H9 (cell line): Measurements from ENCODE around the gene PIAS3. TPM values are rescaled to one million over a fixed set of nuclear protein-coding genes. Genes with fewer than 3 reads are reported as not detected.

Experiments used
- DNase-seq: peaks from one replicate; pipeline ENCODE4 v3.0.0-alpha.2; 2017
- H2AFZ ChIP-seq: one replicate; pipeline ENCODE4 v1.6.1; 2013; ENCODE audit warnings: mild to moderate bottlenecking, low read length, control low read depth, moderate library complexity
- H2AK5ac ChIP-seq: 2 replicates; pipeline ENCODE4 v1.6.1; 2013; ENCODE audit warnings: low read length, control low read depth, mixed read lengths; ENCODE audit not compliant: insufficient read length
- H2BK120ac ChIP-seq: one replicate; pipeline ENCODE4 v1.6.1; 2013; ENCODE audit warnings: low read depth, mild to moderate bottlenecking, low read length, control low read depth, inconsistent platforms; ENCODE audit not compliant: poor library complexity, severe bottlenecking
- H2BK12ac ChIP-seq: 2 replicates; pipeline ENCODE4 v1.6.1; 2013; ENCODE audit warnings: low read length, control low read depth, mixed read lengths, low read depth; ENCODE audit not compliant: insufficient read length
- H2BK15ac ChIP-seq: 2 replicates; pipeline ENCODE4 v1.6.1; 2013; ENCODE audit warnings: low read depth, low read length, control low read depth
- H2BK20ac ChIP-seq: one replicate; pipeline ENCODE4 v1.6.1; 2013; ENCODE audit warnings: low read depth, mild to moderate bottlenecking, low read length, control low read depth, inconsistent platforms; ENCODE audit not compliant: poor library complexity, severe bottlenecking
- H2BK5ac ChIP-seq: 2 replicates; pipeline ENCODE4 v1.6.1; 2013; ENCODE audit warnings: low read length, control low read depth, mixed read lengths; ENCODE audit not compliant: insufficient read length
- H3K14ac ChIP-seq: 2 replicates; pipeline ENCODE4 v1.6.1; 2013; ENCODE audit warnings: low read length, control low read depth; ENCODE audit not compliant: insufficient read depth
- H3K18ac ChIP-seq: 2 replicates; pipeline ENCODE4 v1.6.1; 2013; ENCODE audit warnings: low read depth, mild to moderate bottlenecking, mixed read lengths, low read length, control low read depth; ENCODE audit not compliant: insufficient read length
- H3K23ac ChIP-seq: 2 replicates; pipeline ENCODE4 v1.6.1; 2013; ENCODE audit warnings: low read length, control low read depth, mixed read lengths, low read depth; ENCODE audit not compliant: insufficient read length
- H3K23me2 ChIP-seq: 2 replicates; pipeline ENCODE4 v1.6.1; 2013; ENCODE audit warnings: low read depth, mild to moderate bottlenecking, mixed read lengths, low read length, control low read depth; ENCODE audit not compliant: insufficient read length, poor library complexity, severe bottlenecking
- H3K27ac ChIP-seq: 2 replicates; pipeline ENCODE4 v1.5.1; 2013; ENCODE audit warnings: low read length, control low read depth, mixed read lengths, low read depth; ENCODE audit not compliant: insufficient read length
- H3K27me3 ChIP-seq: 2 replicates; pipeline ENCODE4 v1.6.1; 2013; ENCODE audit warnings: low read length, control low read depth, inconsistent platforms; ENCODE audit not compliant: insufficient read depth
- H3K4ac ChIP-seq: 2 replicates; pipeline ENCODE4 v1.6.1; 2013; ENCODE audit warnings: low read depth, mild to moderate bottlenecking, control low read depth, inconsistent platforms, low read length, moderate library complexity
- H3K4me1 ChIP-seq: 2 replicates; pipeline ENCODE4 v1.6.1; 2013; ENCODE audit warnings: low read length, control low read depth, inconsistent platforms; ENCODE audit not compliant: insufficient read depth
- H3K4me2 ChIP-seq: 2 replicates; pipeline ENCODE4 v1.6.1; 2013; ENCODE audit warnings: low read length, control low read depth, mixed read lengths; ENCODE audit not compliant: insufficient read length, insufficient read depth
- H3K56ac ChIP-seq: 2 replicates; pipeline ENCODE4 v1.6.1; 2013; ENCODE audit warnings: low read depth, mild to moderate bottlenecking, mixed read lengths, low read length, control low read depth; ENCODE audit not compliant: insufficient read length
- H3K79me1 ChIP-seq: 2 replicates; pipeline ENCODE4 v1.6.1; 2013; ENCODE audit warnings: low read depth, mild to moderate bottlenecking, moderate library complexity, low read length, control low read depth, inconsistent platforms; ENCODE audit not compliant: insufficient read depth, poor library complexity, severe bottlenecking
- H3K79me2 ChIP-seq: 2 replicates; pipeline ENCODE4 v1.6.1; 2013; ENCODE audit warnings: low read length, control low read depth, inconsistent platforms; ENCODE audit not compliant: insufficient read depth
- H3K9ac ChIP-seq: 2 replicates; pipeline ENCODE4 v1.6.1; 2013; ENCODE audit warnings: low read length, control low read depth, mixed read lengths; ENCODE audit not compliant: insufficient read length; ENCODE audit errors: extremely low read depth
- H3K9me3 ChIP-seq: one replicate; pipeline ENCODE4 v1.6.1; 2013; ENCODE audit warnings: low read depth, low read length, inconsistent platforms; ENCODE audit not compliant: control insufficient read depth
- H3T11ph ChIP-seq: one replicate; pipeline ENCODE4 v1.6.1; 2013; ENCODE audit warnings: mild to moderate bottlenecking, low read length, control low read depth, inconsistent platforms
- H4K20me1 ChIP-seq: one replicate; pipeline ENCODE4 v1.6.1; 2013; ENCODE audit not compliant: control insufficient read depth, insufficient read length, insufficient read depth
- H4K5ac ChIP-seq: 2 replicates; pipeline ENCODE4 v1.6.1; 2013; ENCODE audit warnings: low read depth, mild to moderate bottlenecking, mixed read lengths, low read length, control low read depth; ENCODE audit not compliant: insufficient read length
- H4K8ac ChIP-seq: replicated peaks from 2 replicates; pipeline ENCODE4 v1.6.1; 2013; ENCODE audit warnings: low read length, control low read depth, mixed read lengths, low read depth; ENCODE audit not compliant: insufficient read length
- H4K91ac ChIP-seq: 2 replicates; pipeline ENCODE4 v1.6.1; 2013; ENCODE audit warnings: low read depth, mild to moderate bottlenecking, moderate library complexity, mixed read lengths, low read length, control low read depth; ENCODE audit not compliant: insufficient read length
- H3K27ac Mint-ChIP-seq, 3 experiments: 2 replicates in 2 of 3; 3 replicates in 1 of 3; pipeline ENCODE4 v1.8.0; 2020 to 2021; ENCODE audit warnings: mixed read lengths in 3 of 3, mild to moderate bottlenecking in 1 of 3, moderate library complexity in 1 of 3
- H3K27me3 Mint-ChIP-seq: 2 replicates; pipeline ENCODE4 v1.8.0; 2021; ENCODE audit warnings: low read depth, mild to moderate bottlenecking, moderate library complexity, mixed read lengths
- H3K36me3 Mint-ChIP-seq, 3 experiments: 2 replicates in 2 of 3; 3 replicates in 1 of 3; pipeline ENCODE4 v1.8.0; 2020 to 2021; ENCODE audit warnings: low read depth in 3 of 3, mixed read lengths in 3 of 3; ENCODE audit not compliant: insufficient read depth in 1 of 3
- H3K4me1 Mint-ChIP-seq, 2 experiments: 2 replicates each; pipeline ENCODE4 v1.8.0; 2020; ENCODE audit warnings: mixed read lengths in 2 of 2
- H3K4me3 Mint-ChIP-seq, 2 experiments: 2 replicates in 1 of 2; 3 replicates in 1 of 2; pipeline ENCODE4 v1.8.0; 2020 to 2021; ENCODE audit warnings: mild to moderate bottlenecking in 2 of 2, mixed read lengths in 2 of 2, moderate library complexity in 1 of 2
- H3K9me3 Mint-ChIP-seq, 2 experiments: 2 replicates in 1 of 2; 3 replicates in 1 of 2; pipeline ENCODE4 v1.8.0; 2020; ENCODE audit warnings: mild to moderate bottlenecking in 2 of 2, mixed read lengths in 2 of 2, moderate library complexity in 1 of 2
- WGBS: extraction: QIAGEN DNeasy Blood & Tissue Kit; methylation state at CpG from one replicate; pipeline ENCODE4 v1.1.7; 2013; ENCODE audit warnings: missing lambda C conversion rate, low lambda C conversion rate, mixed read lengths; ENCODE audit not compliant: insufficient read length; ENCODE audit errors: extremely low coverage; 5-methylcytosine and 5-hydroxymethylcytosine counted together
- total RNA-seq: library from RNA; stranded (reverse); gene quantifications from 2 replicates; pipeline ENCODE4 v1.2.1, GENCODE V29; 2021
- TF ChIP-seq, protein P1 (sequence below): fragments of 200-600 bp; sonication (generic); conservative IDR thresholded peaks from 3 replicates; pipeline ENCODE4 v1.8.0; 2021; ENCODE audit warnings: antibody characterized with exemption, mild to moderate bottlenecking

Gene PIAS3
- total RNA-seq, 1 experiment from 2014 or later = 33.9 TPM

DNA sequence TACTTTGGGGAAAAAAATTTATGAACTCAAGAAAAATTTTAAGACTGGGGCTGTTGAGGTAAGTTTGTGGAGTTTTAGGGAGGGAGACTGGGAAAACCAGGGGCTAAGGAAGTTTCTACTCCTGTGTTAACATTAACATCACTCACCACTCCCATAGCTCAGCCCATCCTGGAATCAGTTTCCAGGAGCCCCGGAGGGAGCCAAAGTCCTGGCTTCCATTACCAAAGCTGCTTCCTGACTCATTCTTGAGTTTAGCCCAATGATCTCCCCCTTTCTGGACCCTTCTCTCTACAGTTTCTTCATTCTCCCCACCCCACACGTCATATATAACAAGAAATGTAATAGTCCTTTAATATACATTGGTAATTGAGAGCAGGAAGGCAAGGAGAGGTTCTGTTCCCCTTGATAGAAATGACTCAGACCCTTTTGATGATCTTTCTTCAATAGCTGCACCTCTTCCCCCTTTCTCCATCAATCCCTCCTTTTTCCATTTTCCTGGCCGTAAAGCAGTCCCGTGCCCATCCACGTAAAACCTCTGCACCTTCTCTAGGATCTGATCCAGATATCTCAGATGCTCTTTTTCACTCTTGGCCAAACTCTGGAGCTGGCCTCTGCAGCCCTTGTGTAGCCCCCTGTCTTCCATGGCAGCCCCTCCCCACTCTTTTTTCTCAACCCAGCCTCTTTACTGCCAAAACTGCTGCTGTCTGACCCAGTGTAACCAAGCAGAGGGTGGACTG, 4.6 kb upstream of the PIAS3 start:
- peaks cover 0 to under 1% of the 10 kb centered on the region in 2 experiments; a peak in 1 of 5 replicates for H3K9me3 Mint-ChIP-seq
- no peak overlapping the region for H4K5ac ChIP-seq
- no peak overlapping the region for H2BK120ac ChIP-seq
- H3K27ac ChIP-seq = no peak overlapping the region
- no peak overlapping the region for H3K4me2 ChIP-seq
- no peak overlapping the region for H4K91ac ChIP-seq
- H3K14ac ChIP-seq = no peak overlapping the region
- H3K27me3 ChIP-seq = no peaks in the 10 kb centered on the region
- no peak overlapping the region for H3K56ac ChIP-seq
- no peak overlapping the region for H4K8ac ChIP-seq
- H3K4me1 Mint-ChIP-seq = peaks cover 5 to 7% of the 10 kb centered on the region in 2 experiments
- H3K36me3 Mint-ChIP-seq = peaks cover 0 to under 1% (median 0%) of the 10 kb centered on the region in 3 experiments; a peak in 2 of 7 replicates
- TF ChIP-seq, protein P1, sequence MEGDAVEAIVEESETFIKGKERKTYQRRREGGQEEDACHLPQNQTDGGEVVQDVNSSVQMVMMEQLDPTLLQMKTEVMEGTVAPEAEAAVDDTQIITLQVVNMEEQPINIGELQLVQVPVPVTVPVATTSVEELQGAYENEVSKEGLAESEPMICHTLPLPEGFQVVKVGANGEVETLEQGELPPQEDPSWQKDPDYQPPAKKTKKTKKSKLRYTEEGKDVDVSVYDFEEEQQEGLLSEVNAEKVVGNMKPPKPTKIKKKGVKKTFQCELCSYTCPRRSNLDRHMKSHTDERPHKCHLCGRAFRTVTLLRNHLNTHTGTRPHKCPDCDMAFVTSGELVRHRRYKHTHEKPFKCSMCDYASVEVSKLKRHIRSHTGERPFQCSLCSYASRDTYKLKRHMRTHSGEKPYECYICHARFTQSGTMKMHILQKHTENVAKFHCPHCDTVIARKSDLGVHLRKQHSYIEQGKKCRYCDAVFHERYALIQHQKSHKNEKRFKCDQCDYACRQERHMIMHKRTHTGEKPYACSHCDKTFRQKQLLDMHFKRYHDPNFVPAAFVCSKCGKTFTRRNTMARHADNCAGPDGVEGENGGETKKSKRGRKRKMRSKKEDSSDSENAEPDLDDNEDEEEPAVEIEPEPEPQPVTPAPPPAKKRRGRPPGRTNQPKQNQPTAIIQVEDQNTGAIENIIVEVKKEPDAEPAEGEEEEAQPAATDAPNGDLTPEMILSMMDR = no peak
- H3K27me3 Mint-ChIP-seq = peaks cover 10% of the 10 kb centered on the region
- no peak overlapping the region for H3K9ac ChIP-seq
- no peaks in the 10 kb centered on the region for H3K23me2 ChIP-seq
- DNase-seq = no peak
- no peak overlapping the region for H2BK12ac ChIP-seq
- no peak overlapping the region for H3K4me3 Mint-ChIP-seq
- H4K20me1 ChIP-seq = no peaks in the 10 kb centered on the region
- no peaks in the 10 kb centered on the region for H3K9me3 ChIP-seq
- H3K79me2 ChIP-seq = no peaks in the 10 kb centered on the region
- no peak overlapping the region for H3T11ph ChIP-seq
- H3K4me1 ChIP-seq = peaks cover 4% of the 10 kb centered on the region; the same call in 1 of the 2 replicates
- H3K23ac ChIP-seq = no peak overlapping the region
- H3K4ac ChIP-seq = no peak overlapping the region
- H2BK20ac ChIP-seq = no peak overlapping the region
- H2BK5ac ChIP-seq = no peak overlapping the region
- H3K18ac ChIP-seq = no peak overlapping the region
- no CpG with 5 or more reads among the region's 5 CpGs for WGBS
- no peak overlapping the region for H2AK5ac ChIP-seq
- H2BK15ac ChIP-seq = no peak overlapping the region
- H3K79me1 ChIP-seq = no peaks in the 10 kb centered on the region
- peak overlapping the region in 1 of 3 experiments; percentile 46; a peak in 2 of 7 replicates for H3K27ac Mint-ChIP-seq
- H2AFZ ChIP-seq = no peak overlapping the region
